Gastroesophageal sphincter (tissue), 3 donors: ENCODE results near the gene KIAA1217.

Experiments used
- CTCF ChIP-seq, 4 experiments: fragments of 200-600 bp in 2 of 4; fragments of 450-650 bp in 2 of 4; sonication (generic) in 1 of 4; IDR thresholded peaks; one replicate each; pipeline ENCODE4 v1.5.1; 2017 to 2019; ENCODE audit warnings: antibody characterized with exemption in 4 of 4, mild to moderate bottlenecking in 2 of 4, moderate library complexity in 2 of 4
- POLR2AphosphoS5 ChIP-seq: sonication (generic); formaldehyde crosslinking; IDR thresholded peaks from one replicate; pipeline ENCODE4 v1.6.1; 2017; ENCODE audit warnings: antibody characterized with exemption

- TF ChIP-seq POLR2AphosphoS5 = no peak
- TF ChIP-seq CTCF (IDR thresholded peaks at IDR 0.05) = no peak
These were observed 4.9 kb downstream of the KIAA1217 start for GRCh38 chr10:24213881-24214280.
